ENCODE data around the gene CBLB.

CBLB gene

DNA sequence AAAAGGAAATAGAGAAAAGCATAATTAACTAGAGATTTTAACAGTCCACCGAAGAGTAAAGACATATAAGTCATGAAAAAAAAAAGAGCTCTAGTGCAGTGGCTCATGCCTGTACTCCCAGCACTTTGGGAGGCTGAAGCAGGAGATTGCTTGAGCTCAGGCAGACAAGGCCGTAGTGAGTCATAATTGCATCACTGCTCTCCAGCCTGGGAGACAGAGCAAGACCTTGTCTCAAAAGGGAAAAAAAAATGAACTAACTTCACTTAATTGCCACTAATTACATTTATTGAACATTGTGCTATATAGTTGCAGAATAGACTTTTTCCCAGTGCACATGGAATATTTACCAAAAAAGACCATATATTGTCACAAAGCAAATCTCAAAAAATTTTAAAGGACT is 221.8 kb downstream of the CBLB start:
- no peak overlapping the region for H3K4me3 ChIP-seq (ENCODE audit: low read depth, low read length)
- no peak for DNase-seq (ENCODE audit: low read depth)
- TF ChIP-seq, protein P1, sequence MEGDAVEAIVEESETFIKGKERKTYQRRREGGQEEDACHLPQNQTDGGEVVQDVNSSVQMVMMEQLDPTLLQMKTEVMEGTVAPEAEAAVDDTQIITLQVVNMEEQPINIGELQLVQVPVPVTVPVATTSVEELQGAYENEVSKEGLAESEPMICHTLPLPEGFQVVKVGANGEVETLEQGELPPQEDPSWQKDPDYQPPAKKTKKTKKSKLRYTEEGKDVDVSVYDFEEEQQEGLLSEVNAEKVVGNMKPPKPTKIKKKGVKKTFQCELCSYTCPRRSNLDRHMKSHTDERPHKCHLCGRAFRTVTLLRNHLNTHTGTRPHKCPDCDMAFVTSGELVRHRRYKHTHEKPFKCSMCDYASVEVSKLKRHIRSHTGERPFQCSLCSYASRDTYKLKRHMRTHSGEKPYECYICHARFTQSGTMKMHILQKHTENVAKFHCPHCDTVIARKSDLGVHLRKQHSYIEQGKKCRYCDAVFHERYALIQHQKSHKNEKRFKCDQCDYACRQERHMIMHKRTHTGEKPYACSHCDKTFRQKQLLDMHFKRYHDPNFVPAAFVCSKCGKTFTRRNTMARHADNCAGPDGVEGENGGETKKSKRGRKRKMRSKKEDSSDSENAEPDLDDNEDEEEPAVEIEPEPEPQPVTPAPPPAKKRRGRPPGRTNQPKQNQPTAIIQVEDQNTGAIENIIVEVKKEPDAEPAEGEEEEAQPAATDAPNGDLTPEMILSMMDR (IDR thresholded peaks at IDR 0.05; ENCODE audit: low read depth, low read length, missing control alignments) = no peak

DNA sequence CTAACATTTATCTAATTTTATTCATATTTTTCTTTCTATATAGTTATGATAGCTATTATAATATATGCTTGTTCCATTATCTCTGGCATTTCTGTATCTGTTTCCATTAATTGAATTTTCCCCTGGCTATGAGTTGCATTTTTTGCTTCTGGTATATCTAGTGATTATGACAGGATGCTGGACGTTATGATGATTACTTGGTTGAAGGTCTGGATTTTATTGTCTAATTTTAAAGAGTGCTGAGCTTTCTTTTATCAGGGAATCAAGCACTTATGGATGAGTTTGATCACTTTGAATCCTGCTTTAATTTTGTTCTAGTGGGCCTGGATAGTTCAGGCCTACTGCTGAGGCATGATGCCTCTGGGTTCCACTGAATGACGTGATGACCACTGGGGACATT is 229.7 kb downstream of the CBLB start:
- TF ChIP-seq, protein P1 (IDR thresholded peaks at IDR 0.05; ENCODE audit: low read depth, low read length, missing control alignments) = no peak
- no peak for DNase-seq (ENCODE audit: low read depth)
- H3K4me3 ChIP-seq (ENCODE audit: low read depth, low read length) = no peak overlapping the region

DNA sequence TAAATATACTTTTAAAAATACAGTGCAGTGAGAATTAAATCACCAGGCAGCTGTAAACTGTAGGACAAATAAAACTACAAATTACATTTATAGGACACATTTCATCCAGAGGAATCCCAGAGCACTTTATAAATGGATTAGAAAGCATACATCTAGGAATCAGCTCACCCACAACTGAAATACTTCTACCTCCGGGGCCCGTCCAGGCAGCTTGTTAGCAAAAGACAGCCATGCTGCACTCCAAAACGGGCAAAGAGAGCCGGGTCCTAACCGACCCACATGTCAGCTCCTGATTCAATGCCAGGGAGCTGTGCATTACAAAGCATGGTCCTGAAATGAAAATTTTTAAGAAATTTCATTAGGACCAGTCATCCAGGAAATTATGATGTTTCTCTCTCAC is 234.1 kb downstream of the CBLB start:
- TF ChIP-seq, protein P1 (IDR thresholded peaks at IDR 0.05; ENCODE audit: low read depth, low read length, missing control alignments) = no peak
- DNase-seq (ENCODE audit: low read depth) = no peak
- no peak overlapping the region for H3K4me3 ChIP-seq (ENCODE audit: low read depth, low read length)

DNA sequence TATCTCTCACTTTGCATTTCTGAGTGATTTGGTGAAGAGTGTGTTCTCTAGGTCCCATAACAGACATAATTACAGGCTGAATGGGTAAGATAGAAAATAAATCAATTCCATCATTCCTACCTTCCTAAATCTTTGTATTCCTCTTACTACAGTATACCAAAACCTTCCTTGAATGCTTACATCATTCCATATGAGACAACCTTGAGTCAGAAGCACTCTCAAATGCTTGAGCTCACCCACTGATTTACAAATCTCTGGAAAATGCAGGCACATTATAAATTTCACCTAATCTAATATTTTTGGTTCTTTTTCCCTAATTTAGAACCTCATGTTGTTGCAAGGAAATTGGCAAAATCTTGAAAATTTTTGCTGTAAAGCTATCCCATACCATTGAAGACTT is 239.1 kb downstream of the CBLB start:
- DNase-seq (ENCODE audit: low read depth) = no peak
- H3K4me3 ChIP-seq (ENCODE audit: low read depth, low read length) = no peak overlapping the region
- TF ChIP-seq, protein P1 (IDR thresholded peaks at IDR 0.05; ENCODE audit: low read depth, low read length, missing control alignments) = no peak

DNA sequence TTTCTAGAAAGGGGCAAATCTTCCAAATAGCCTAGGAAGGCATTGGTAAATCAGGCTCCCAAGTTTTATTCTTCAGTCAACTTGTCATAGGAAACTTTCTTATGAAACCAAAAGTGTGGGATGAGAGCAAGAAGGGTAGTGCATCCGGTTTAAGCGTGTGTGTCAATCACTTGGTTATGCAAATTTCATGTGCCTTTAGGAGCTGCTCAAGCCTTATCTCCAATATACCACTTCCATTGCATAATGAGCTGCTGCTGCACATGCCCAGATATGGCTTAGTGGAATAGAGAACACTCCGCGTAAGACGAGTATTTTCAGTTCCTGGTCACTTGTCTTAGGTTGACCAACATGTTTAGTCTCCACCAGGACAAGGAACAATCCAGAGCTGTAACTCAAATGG is 242.1 kb downstream of the CBLB start:
- TF ChIP-seq, protein P1 (IDR thresholded peaks at IDR 0.05; ENCODE audit: low read depth, low read length, missing control alignments) = no peak
- no peak for DNase-seq (ENCODE audit: low read depth)
- H3K4me3 ChIP-seq (ENCODE audit: low read depth, low read length) = no peak overlapping the region

DNA sequence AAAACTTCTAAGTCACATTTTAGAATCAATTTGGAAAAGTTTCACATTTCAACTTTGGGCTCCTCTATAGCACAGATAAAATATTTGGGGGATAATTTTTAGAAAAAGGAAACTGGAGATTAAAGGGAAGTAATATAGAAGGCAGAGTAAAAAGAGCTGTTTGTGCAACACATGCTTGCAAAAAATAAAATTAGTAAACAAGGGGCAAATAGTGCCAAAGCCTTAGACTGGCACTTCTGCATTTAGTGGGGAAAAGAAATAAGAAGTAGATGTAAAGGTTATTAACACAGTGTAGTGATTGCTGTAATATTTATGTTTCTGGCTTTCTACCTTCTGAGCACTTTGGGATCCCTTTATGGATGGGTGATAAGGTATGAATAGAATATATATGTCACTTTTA is 246.6 kb downstream of the CBLB start:
- TF ChIP-seq, protein P1 (IDR thresholded peaks at IDR 0.05; ENCODE audit: low read depth, low read length, missing control alignments) = no peak
- no peak for DNase-seq (ENCODE audit: low read depth)
- H3K4me3 ChIP-seq (ENCODE audit: low read depth, low read length) = no peak overlapping the region

DNA sequence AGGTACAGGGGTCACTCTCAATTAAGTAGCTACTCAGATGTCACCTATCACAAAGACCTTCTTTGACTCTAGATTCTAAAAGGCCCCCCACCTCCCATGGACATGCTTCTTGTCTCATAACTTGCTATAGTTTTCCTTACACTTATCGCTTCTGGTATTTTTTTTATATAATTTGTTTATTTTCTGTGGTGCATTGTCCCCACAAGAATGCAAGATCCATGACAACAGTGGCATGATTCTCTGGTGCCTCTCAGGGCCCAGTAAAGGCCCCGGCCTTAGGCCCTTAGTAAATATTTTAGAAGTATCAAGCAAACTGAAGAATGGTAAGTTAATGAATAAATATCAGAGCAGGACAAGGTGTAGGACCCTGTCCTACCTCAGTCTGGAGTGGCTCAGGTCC is 248.6 kb downstream of the CBLB start:
- TF ChIP-seq, protein P1 (IDR thresholded peaks at IDR 0.05; ENCODE audit: low read depth, low read length, missing control alignments) = no peak

More for the DNA sequence above, 248.6 kb downstream of the CBLB start:
- no peak for DNase-seq (ENCODE audit: low read depth)
- H3K4me3 ChIP-seq (ENCODE audit: low read depth, low read length) = no peak overlapping the region

Measured in GM12864 (cell line).